ENCODE results near the gene ZBTB45. TPM values are rescaled to one million over a fixed set of nuclear protein-coding genes. Genes with fewer than 3 reads are reported as not detected.

Gene ZBTB45
- total and polyA plus RNA-seq, 2 donors (not counting 1 experiment from before 2014, with no cell fraction given): 12.6 to 20.9 TPM

DNA sequence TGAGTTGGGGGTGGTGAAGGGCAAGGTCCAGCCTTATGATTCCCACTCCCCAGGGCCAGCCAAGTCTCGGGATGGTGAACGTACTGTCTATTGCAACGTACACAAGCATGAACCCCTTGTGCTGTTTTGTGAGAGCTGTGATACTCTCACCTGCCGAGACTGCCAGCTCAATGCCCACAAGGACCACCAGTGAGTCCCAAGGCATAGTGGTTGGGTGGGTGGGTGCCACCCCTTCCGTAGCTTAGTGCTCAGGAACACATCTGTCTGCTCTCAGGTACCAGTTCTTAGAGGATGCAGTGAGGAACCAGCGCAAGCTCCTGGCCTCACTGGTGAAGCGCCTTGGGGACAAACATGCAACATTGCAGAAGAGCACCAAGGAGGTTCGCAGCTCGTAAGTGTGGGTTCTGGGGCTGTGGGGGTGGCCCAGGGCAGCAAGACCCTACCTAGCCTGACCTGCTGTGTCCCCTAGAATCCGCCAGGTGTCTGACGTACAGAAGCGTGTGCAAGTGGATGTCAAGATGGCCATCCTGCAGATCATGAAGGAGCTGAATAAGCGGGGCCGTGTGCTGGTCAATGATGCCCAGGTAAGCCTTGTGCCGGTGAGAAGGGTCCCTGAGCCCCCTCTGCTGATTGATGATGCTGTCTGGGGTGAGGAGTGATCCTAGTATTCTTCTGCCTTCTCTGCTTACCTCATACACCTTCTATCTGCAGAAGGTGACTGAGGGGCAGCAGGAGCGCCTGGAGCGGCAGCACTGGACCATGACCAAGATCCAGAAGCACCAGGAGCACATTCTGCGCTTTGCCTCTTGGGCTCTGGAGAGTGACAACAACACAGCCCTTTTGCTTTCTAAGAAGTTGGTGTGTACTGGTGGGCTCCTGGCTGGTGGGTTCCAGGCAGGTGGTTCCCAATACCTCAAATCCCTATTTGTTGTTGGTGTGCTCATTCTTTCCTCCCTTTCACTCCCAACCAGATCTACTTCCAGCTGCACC, 28.0 kb upstream of the ZBTB45 start:
- DNase-seq (peak; percentile 24), ATAC-seq (ENCODE audit: low read depth) (no peak)
- no peak for TF ChIP-seq EZH2 (IDR thresholded peaks at IDR 0.05; ENCODE audit: borderline replicate concordance, insufficient read depth, low read depth, low read length, poor library complexity, severe bottlenecking)
- TF ChIP-seq, protein P1, sequence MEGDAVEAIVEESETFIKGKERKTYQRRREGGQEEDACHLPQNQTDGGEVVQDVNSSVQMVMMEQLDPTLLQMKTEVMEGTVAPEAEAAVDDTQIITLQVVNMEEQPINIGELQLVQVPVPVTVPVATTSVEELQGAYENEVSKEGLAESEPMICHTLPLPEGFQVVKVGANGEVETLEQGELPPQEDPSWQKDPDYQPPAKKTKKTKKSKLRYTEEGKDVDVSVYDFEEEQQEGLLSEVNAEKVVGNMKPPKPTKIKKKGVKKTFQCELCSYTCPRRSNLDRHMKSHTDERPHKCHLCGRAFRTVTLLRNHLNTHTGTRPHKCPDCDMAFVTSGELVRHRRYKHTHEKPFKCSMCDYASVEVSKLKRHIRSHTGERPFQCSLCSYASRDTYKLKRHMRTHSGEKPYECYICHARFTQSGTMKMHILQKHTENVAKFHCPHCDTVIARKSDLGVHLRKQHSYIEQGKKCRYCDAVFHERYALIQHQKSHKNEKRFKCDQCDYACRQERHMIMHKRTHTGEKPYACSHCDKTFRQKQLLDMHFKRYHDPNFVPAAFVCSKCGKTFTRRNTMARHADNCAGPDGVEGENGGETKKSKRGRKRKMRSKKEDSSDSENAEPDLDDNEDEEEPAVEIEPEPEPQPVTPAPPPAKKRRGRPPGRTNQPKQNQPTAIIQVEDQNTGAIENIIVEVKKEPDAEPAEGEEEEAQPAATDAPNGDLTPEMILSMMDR (IDR thresholded peaks at IDR 0.05): no peak
- peaks cover 30% of the 10 kb centered on the region for H3K4me1 Mint-ChIP-seq
- POLR2A ChIA-PET: interaction anchor here (1.3 kb wide), 1 partner anchor 28 kb away, joined by 3 read pairs; the partner anchor contains the start of gene ZBTB45
- Histone ChIP-seq H3K4me2 (replicated peaks; ENCODE audit: low read depth, low read length, poor library complexity, severe bottlenecking) (no peak overlapping the region), H2AFZ (ENCODE audit: insufficient read depth, low read depth, low read length, poor library complexity, severe bottlenecking) (no peak overlapping the region), H3K36me3 (replicated peaks in 1 of 2; ENCODE audit: control extremely low read depth in 1 of 2, control insufficient read depth in 1 of 2, extremely low read depth in 1 of 2, insufficient read depth in 2 of 2, low read length in 1 of 2) (peaks cover 1 to 70% of the 10 kb centered on the region in 2 experiments), H3K4me3 (ENCODE audit: control extremely low read depth in 1 of 5, extremely low read depth in 1 of 5, insufficient read depth in 1 of 5, low read depth in 2 of 5, low read length in 4 of 5) (no peak overlapping the region), H3K27me3 (replicated peaks in 1 of 4; ENCODE audit: control extremely low read depth in 1 of 4, control insufficient read depth in 3 of 4, insufficient read depth in 4 of 4, low read length in 3 of 4) (peaks cover 0 to 3% (median 0%) of the 10 kb centered on the region in 4 experiments), H3K9ac (ENCODE audit: low read length) (no peak overlapping the region), H3K9me3 (ENCODE audit: control extremely low read depth in 1 of 3, control insufficient read depth in 2 of 3, insufficient read depth in 1 of 3, low read length in 2 of 3) (no peaks in the 10 kb centered on the region), H3K27ac (ENCODE audit: low read length in 2 of 2) (no peak overlapping the region), H4K20me1 (ENCODE audit: control insufficient read depth, insufficient read depth, low read length, poor library complexity, severe bottlenecking) (peaks cover 70% of the 10 kb centered on the region), H3K4me1 (ENCODE audit: control insufficient read depth in 2 of 2, insufficient read depth in 2 of 2, low read length in 2 of 2) (peaks cover 17 to 31% of the 10 kb centered on the region in 2 donors), H3K79me2 (ENCODE audit: control insufficient read depth, insufficient read depth, low read length) (peaks cover 49% of the 10 kb centered on the region)
- no peaks in the 10 kb centered on the region for H3K9me3 Mint-ChIP-seq (ENCODE audit: insufficient read depth)
- intact Hi-C loops (cut with micrococcal nuclease): no loop called here
- H3K4me3 Mint-ChIP-seq: no peak overlapping the region
- H3K27me3 Mint-ChIP-seq: peaks cover 7% of the 10 kb centered on the region
- peak overlapping the region; percentile 41 for H3K27ac Mint-ChIP-seq
- 93% methylated on average over 15 of the region's 18 CpGs for WGBS (ENCODE audit: insufficient coverage)
- CTCF ChIA-PET: no interaction called here
